KMS-11 (cell line): ENCODE measurements around the gene TMEM273.

Source experiments
- H2AFZ ChIP-seq: fragments of 200-600 bp; sonication (generic); 2 replicates; pipeline ENCODE4 v1.6.1; 2016; ENCODE audit warnings: antibody characterized with exemption, mixed run types, low read depth
- H3K27ac ChIP-seq: fragments of 200-600 bp; sonication (generic); 2 replicates; pipeline ENCODE4 v1.6.1; 2016; ENCODE audit warnings: mild to moderate bottlenecking, mixed run types
- H3K27me3 ChIP-seq: fragments of 200-600 bp; sonication (generic); 2 replicates; pipeline ENCODE4 v1.6.1; 2017; ENCODE audit warnings: mild to moderate bottlenecking, low read depth, mixed run types, moderate library complexity; ENCODE audit not compliant: insufficient read depth
- H3K36me3 ChIP-seq: fragments of 200-600 bp; sonication (generic); 2 replicates; pipeline ENCODE4 v1.6.1; 2017; ENCODE audit warnings: mild to moderate bottlenecking, mixed run types; ENCODE audit not compliant: insufficient read depth
- H3K4me1 ChIP-seq: fragments of 200-600 bp; sonication (generic); 2 replicates; pipeline ENCODE4 v1.6.1; 2016; ENCODE audit warnings: mild to moderate bottlenecking, low read depth, mixed run types; ENCODE audit not compliant: poor library complexity, severe bottlenecking
- H3K4me2 ChIP-seq: fragments of 200-600 bp; sonication (generic); 2 replicates; pipeline ENCODE4 v1.7.0; 2016; ENCODE audit warnings: mild to moderate bottlenecking, mixed run types
- H3K4me3 ChIP-seq: fragments of 200-600 bp; sonication (generic); IDR thresholded peaks from 2 replicates; pipeline ENCODE4 v1.6.1; 2017; ENCODE audit warnings: low read depth, low read length, mixed read lengths; ENCODE audit not compliant: insufficient read depth
- H3K79me2 ChIP-seq: fragments of 200-600 bp; sonication (generic); 2 replicates; pipeline ENCODE4 v1.6.1; 2016; ENCODE audit warnings: low read depth, mixed run types; ENCODE audit not compliant: insufficient read depth
- H3K9ac ChIP-seq: fragments of 200-600 bp; sonication (generic); 2 replicates; pipeline ENCODE4 v1.6.1; 2016; ENCODE audit warnings: mild to moderate bottlenecking, mixed run types
- H4K20me1 ChIP-seq: fragments of 200-600 bp; sonication (generic); 2 replicates; pipeline ENCODE4 v1.6.1; 2016; ENCODE audit warnings: mild to moderate bottlenecking, mixed run types; ENCODE audit not compliant: insufficient read depth
- CTCF ChIP-seq: fragments of 200-600 bp; sonication (generic); conservative IDR thresholded peaks from 2 replicates; pipeline ENCODE4 v1.6.1; 2017; ENCODE audit warnings: low read depth, mild to moderate bottlenecking, antibody characterized with exemption, low read length, moderate library complexity, mixed read lengths

TMEM273 gene

GRCh38 chr10:49230004-49230403, 41.8 kb upstream of the TMEM273 start:
- Histone ChIP-seq H3K4me1 (no peaks in the 10 kb centered on the region), H4K20me1 (no peaks in the 10 kb centered on the region), H2AFZ (no peak overlapping the region), H3K27me3 (no peaks in the 10 kb centered on the region), H3K36me3 (no peaks in the 10 kb centered on the region), H3K4me3 (no peak overlapping the region), H3K79me2 (no peaks in the 10 kb centered on the region), H3K27ac (no peak overlapping the region), H3K9ac (no peak overlapping the region), H3K4me2 (no peak overlapping the region)
- no peak for TF ChIP-seq CTCF

- Histone ChIP-seq H3K36me3 (no peaks in the 10 kb centered on the region), H3K27ac (no peak overlapping the region), H2AFZ (no peak overlapping the region), H3K4me1 (no peaks in the 10 kb centered on the region), H3K9ac (no peak overlapping the region), H4K20me1 (no peaks in the 10 kb centered on the region), H3K4me3 (no peak overlapping the region), H3K27me3 (no peaks in the 10 kb centered on the region), H3K79me2 (no peaks in the 10 kb centered on the region), H3K4me2 (no peak overlapping the region)
- no peak for TF ChIP-seq CTCF
These were observed 40.5 kb upstream of the TMEM273 start for GRCh38 chr10:49228677-49229076.

GRCh38 chr10:49227406-49227805, 39.2 kb upstream of the TMEM273 start:
- Histone ChIP-seq H3K27me3 (no peaks in the 10 kb centered on the region), H3K4me3 (no peak overlapping the region), H2AFZ (no peak overlapping the region), H3K27ac (no peak overlapping the region), H3K4me2 (no peak overlapping the region), H3K9ac (no peak overlapping the region), H3K79me2 (no peaks in the 10 kb centered on the region), H4K20me1 (no peaks in the 10 kb centered on the region), H3K36me3 (no peaks in the 10 kb centered on the region), H3K4me1 (no peaks in the 10 kb centered on the region)
- no peak for TF ChIP-seq CTCF

- Histone ChIP-seq H3K4me2 (no peak overlapping the region), H3K4me3 (no peak overlapping the region), H2AFZ (no peak overlapping the region), H4K20me1 (no peaks in the 10 kb centered on the region), H3K27me3 (no peaks in the 10 kb centered on the region), H3K79me2 (no peaks in the 10 kb centered on the region), H3K9ac (no peak overlapping the region), H3K4me1 (no peaks in the 10 kb centered on the region), H3K27ac (no peak overlapping the region), H3K36me3 (no peaks in the 10 kb centered on the region)
- no peak for TF ChIP-seq CTCF
These were observed 38.4 kb upstream of the TMEM273 start for GRCh38 chr10:49226594-49226993.
